PC-9 (cell line): ENCODE measurements around the gene KRT39.

Experiments
- CTCF ChIP-seq: fragments of 200-600 bp; sonication (generic); conservative IDR thresholded peaks from 2 replicates; pipeline ENCODE4 v1.6.1; 2017; ENCODE audit warnings: mixed run types, antibody characterized with exemption, mild to moderate bottlenecking, moderate library complexity
- EZH2 ChIP-seq: fragments of 200-600 bp; sonication (generic); IDR thresholded peaks from 2 replicates; pipeline ENCODE4 v1.8.0; 2017; ENCODE audit warnings: antibody characterized with exemption, low read depth

GRCh38 chr17:40914075-40914855 is 52.5 kb downstream of the KRT39 start:
- no peak for TF ChIP-seq EZH2
- no peak for TF ChIP-seq CTCF
